Measurements from ENCODE around the gene MYOG.

GRCh38 chr1:203036135-203036534 lies 49.7 kb downstream of the MYOG start:
- TF ChIP-seq CTCF (IDR thresholded peaks at IDR 0.05) (no peak), POLR2A (IDR thresholded peaks at IDR 0.05) (no peak), POLR2AphosphoS5 (IDR thresholded peaks at IDR 0.05; ENCODE audit: insufficient read depth in 1 of 2, low read depth in 1 of 2) (no peak)
